Upper lobe of left lung (tissue), 4 donors: ENCODE data around the gene TF.

ENCODE experiments used
- EP300 ChIP-seq, 4 donors: sonication (generic); formaldehyde crosslinking; IDR thresholded peaks; one replicate each; pipeline ENCODE4 v1.5.1; 2017; ENCODE audit warnings: antibody characterized with exemption in 4 of 4, control low read depth in 2 of 4
- POLR2A ChIP-seq, 4 donors: fragments of 450-650 bp; IDR thresholded peaks; one replicate each; pipeline ENCODE4 v1.5.1; 2016 to 2017; ENCODE audit warnings: antibody characterized with exemption in 4 of 4, mild to moderate bottlenecking in 2 of 4
- POLR2AphosphoS5 ChIP-seq, 2 donors: sonication (generic); formaldehyde crosslinking; IDR thresholded peaks; one replicate each; pipeline ENCODE4 v1.5.1; 2017; ENCODE audit warnings: antibody characterized with exemption in 2 of 2
- TF ChIP-seq, protein P1 (sequence below), 6 experiments: fragments of 450-650 bp in 4 of 6; fragments of 200-600 bp in 2 of 6; sonication (generic) in 2 of 6; IDR thresholded peaks; one replicate each; pipeline ENCODE4 v1.5.1; 2016 to 2019; ENCODE audit warnings: antibody characterized with exemption in 6 of 6

DNA sequence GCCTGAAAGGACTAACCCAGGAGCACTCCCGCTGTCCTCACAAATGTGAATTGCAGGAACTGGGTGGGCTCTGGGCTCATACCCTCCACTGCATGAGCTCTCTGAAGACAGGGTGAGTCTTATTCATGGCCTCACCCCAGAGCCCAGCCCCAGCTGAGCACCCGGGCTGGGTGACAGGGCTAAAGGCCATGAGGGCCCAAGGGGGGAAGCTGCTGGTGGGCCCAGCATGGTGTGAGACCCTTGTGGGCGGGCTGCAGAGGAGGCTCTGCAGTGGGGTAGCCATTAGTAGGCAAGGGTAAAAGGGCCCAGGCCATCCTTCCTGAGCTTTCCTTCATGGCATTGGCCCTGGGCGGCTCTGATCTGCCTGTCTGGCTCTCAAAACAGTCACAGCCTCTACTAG, 89.8 kb downstream of the TF start:
- TF ChIP-seq, protein P1, sequence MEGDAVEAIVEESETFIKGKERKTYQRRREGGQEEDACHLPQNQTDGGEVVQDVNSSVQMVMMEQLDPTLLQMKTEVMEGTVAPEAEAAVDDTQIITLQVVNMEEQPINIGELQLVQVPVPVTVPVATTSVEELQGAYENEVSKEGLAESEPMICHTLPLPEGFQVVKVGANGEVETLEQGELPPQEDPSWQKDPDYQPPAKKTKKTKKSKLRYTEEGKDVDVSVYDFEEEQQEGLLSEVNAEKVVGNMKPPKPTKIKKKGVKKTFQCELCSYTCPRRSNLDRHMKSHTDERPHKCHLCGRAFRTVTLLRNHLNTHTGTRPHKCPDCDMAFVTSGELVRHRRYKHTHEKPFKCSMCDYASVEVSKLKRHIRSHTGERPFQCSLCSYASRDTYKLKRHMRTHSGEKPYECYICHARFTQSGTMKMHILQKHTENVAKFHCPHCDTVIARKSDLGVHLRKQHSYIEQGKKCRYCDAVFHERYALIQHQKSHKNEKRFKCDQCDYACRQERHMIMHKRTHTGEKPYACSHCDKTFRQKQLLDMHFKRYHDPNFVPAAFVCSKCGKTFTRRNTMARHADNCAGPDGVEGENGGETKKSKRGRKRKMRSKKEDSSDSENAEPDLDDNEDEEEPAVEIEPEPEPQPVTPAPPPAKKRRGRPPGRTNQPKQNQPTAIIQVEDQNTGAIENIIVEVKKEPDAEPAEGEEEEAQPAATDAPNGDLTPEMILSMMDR (IDR thresholded peaks at IDR 0.05), result no peak
- TF ChIP-seq EP300 (IDR thresholded peaks at IDR 0.05), result no peak
- no peak for TF ChIP-seq POLR2AphosphoS5 (IDR thresholded peaks at IDR 0.05)
- no peak for TF ChIP-seq POLR2A (IDR thresholded peaks at IDR 0.05)
